GM18873 (cell line): Measurements from ENCODE around the gene TPBGL.

Source experiments
- ATAC-seq: cut with Tn5 transposase; IDR thresholded peaks from one replicate; pipeline ENCODE4 v1.9.1; 2021; ENCODE audit warnings: mild to moderate bottlenecking, moderate library complexity, moderate number of reproducible peaks; ENCODE audit not compliant: unreplicated experiment, low FRiP score

TPBGL gene

DNA sequence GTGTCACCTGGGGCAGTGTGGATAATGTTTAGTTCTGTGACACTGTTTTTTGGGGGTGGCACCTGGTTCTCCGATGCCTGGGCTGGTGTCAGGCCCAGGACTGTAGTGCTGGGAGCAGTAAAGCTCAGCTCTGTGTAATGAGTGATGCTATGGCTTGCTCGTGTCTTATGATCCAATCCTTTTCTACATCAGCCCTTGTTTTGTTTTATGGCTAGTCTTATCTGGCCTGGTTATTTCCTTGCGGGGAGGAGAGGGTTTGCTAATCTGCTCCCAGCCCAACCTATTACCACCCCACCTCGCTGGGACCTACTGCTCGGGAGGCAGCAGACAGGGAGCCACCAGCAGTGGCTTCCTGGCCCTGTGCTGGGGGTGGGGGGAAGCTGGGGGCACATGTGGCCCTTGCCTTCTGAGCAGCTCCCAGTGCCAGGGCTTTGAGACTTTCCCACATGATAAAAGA is 35.0 kb upstream of the TPBGL start:
- ATAC-seq, result no peak

GRCh38 chr11:75208446-75208845 is 32.1 kb upstream of the TPBGL start:
- no peak for ATAC-seq

DNA sequence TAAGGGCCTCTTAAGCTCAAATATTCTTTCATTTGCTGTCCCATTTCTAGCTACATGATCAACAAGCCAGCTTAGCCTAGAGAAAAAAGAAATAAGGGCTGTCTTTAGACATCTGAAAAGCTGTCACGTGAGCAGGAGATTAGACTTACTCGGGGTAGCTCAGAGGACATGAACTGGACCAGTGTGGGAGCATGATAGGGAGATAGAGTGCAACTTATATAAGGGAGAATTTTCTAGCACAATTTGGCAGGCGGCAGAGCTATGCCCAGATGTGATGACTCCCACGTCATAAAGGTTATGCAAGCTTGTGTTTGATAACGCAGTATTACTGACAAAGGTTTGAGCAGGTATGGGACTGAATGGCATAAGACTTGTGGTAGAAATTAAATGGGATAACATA is 28.2 kb upstream of the TPBGL start:
- no peak for ATAC-seq

DNA sequence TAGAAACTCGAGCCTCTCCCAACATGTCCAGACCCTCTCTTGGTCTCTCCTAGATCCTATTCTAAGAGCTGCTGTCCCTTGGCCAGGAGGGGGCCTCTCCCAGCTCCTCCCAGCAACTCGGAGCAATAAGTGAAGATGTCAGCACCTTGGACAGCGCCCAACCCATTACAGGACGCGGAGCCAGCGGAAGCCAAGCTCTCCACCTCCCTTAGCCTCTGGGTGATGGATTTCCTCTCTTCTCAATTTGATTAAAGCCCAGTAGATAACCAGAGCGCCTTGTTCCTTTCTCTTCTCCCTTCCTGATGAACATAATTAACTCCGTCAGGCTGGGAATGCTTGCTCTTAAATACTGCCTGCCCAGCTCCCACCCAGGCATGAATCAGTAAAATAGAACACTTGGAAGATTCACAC is 26.2 kb upstream of the TPBGL start:
- no peak for ATAC-seq

DNA sequence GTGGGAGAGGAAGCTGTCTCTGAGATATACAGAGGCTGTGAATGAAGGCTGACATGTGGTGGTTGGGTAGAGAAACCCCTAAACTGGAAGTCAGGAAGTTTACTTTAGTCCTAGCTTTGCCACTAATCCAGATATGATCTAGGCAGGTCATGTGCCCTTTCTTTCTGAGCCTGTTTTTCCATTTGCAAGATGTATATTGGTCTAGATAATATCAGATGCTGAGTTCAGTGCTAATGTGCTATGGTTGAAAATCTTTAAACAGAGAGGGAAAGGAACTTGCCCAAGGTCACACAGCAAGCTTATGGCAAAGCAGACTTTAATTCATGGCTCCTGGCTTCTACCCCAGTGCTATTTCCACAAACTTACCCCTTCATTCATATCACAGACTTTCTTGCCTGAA is 25.7 kb upstream of the TPBGL start:
- no peak for ATAC-seq

DNA sequence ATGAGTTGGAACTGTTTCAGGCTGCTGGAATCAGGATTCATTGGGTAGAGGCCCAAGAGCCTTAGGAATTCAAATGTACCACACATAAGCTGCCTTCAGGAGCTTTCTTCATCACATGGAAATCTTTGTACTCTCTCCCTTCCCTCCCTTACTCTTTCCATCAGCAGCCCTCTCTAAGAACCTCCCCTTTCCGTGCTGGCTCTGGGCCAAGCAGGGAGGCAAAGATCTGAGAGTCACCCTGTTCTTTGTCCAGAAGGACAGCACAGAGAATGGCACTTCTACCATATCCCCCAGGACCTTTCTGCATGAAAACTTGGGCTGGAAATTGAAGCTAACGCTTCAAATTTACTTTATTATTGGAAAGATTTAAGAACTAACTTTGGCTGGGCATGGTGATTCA is 20.7 kb upstream of the TPBGL start:
- ATAC-seq, result no peak

DNA sequence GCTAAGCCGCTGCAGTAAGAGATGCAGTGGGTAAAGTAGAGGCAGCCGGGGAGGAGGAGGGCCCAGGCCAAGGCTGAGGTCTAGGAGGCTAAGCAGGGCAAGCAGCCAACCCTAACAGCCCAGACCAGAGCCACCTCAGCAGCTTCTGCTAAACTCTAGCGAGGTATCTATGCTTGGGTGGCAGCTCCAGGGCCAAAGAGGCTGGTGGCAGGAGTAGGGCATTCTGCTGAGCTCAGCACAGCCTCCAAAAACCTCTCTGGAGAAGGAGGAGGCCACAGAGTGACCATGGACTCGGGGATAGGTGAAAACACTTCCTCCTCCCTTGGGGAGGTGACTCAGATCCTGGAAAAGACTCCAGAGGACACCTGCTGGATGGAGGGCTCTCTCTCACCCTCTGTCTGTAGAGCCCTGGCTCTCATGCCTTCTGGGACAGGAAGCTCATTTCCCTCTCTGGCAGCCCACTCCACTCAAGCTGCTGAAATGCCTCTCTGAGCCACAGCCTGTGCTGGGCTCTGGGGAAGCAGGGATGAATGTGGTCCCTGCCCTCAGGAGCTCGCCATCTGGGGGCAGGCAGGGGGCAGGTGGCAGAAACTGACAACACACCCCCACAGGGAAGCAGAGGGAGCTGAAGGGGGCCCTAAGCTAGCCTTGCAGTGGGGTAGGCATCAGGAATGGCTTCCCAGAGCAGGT is 16.5 kb upstream of the TPBGL start:
- no peak for ATAC-seq

GRCh38 chr11:75225794-75226193 is 14.8 kb upstream of the TPBGL start:
- ATAC-seq, result no peak

GRCh38 chr11:75229466-75229865 is 11.1 kb upstream of the TPBGL start:
- ATAC-seq, result no peak

- ATAC-seq, result no peak
Observed at GRCh38 chr11:75230621-75231020, 10.0 kb upstream of the TPBGL start.

- ATAC-seq, result no peak
Observed at GRCh38 chr11:75233754-75234172, 6.8 kb upstream of the TPBGL start.

DNA sequence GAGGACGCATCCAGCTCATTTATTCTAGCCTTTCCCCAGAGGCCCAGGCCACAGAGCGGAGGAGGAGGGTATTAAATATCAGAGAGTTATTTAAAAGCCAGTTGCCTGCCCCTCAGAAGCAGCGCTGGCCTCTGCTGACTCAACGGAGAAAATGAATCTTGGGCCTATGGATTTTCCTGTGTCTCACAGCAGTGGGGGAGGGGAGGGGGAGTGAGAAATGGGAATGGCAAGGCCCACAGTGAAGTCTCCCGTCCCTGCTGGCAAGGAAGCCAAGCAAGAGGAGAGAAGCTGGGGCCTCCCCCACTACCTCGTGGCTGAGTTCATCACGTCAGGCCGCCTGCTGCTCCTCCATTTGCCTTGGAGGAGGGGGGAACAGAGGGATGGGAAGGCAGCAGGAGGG is 4.5 kb upstream of the TPBGL start:
- no peak for ATAC-seq

DNA sequence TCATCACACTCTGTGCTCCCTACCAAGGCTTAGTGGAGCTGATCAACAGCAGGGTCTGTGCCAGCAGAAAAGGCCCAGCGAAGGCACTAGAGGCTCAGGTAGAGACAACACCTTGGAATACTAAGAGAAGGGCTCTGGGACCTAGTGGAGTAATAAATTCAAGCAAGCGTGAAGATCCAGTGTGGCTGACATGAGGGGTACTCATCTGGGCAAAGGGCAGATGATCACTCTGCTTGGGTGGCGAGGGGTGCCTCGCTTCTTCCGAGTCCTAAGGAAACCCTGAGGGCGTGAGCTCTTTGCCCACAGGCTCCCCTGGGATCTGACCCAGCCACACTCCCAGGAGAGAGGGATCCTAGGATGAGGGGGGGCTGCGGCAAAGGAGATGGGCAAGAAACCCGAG is 3.5 kb upstream of the TPBGL start:
- no peak for ATAC-seq

DNA sequence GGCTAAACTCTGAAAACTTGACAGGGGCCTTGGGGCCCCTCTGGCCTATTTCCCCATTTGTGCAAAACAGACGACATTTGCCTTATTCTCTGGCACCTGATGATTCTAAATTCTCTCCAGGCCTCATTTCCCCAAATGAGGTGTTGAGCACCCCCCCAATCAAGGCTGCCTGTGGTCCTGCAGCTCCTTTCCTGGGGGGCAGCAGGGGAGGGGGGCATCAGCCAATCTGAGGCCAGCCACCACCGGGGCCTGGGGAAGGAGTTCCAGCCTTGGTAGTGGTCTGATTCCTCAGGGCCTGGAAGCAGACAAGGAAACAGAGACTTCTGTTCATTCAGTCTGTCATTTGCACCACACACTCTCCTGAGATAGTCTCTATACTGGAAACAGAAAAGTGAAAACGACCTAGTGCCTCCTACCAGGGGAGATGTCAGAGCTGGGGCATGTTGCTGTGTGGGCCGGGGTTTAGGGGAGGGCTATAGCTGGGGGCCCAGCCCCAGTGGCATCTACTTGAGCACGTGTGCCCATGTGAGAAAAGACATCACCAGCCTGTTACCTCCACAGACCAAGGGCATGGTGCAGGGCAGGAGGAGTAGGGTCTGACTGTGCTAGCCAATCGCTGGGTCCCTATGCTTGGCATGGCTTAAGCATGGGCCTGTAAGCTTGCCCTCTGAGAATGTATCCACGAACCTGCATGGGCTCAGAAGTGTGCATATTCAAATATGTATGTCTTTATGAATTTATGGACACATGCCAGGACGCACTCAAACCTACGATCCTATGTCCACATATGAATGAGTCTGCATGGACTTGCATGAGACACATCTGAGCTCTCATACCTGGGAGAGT is 1.8 kb upstream of the TPBGL start:
- no peak for ATAC-seq

- ATAC-seq, result no peak
Observed at GRCh38 chr11:75239531-75240290, 863 bp upstream of the TPBGL start.

GRCh38 chr11:75241036-75241905 is 697 bp downstream of the TPBGL start:
- ATAC-seq, result no peak

DNA sequence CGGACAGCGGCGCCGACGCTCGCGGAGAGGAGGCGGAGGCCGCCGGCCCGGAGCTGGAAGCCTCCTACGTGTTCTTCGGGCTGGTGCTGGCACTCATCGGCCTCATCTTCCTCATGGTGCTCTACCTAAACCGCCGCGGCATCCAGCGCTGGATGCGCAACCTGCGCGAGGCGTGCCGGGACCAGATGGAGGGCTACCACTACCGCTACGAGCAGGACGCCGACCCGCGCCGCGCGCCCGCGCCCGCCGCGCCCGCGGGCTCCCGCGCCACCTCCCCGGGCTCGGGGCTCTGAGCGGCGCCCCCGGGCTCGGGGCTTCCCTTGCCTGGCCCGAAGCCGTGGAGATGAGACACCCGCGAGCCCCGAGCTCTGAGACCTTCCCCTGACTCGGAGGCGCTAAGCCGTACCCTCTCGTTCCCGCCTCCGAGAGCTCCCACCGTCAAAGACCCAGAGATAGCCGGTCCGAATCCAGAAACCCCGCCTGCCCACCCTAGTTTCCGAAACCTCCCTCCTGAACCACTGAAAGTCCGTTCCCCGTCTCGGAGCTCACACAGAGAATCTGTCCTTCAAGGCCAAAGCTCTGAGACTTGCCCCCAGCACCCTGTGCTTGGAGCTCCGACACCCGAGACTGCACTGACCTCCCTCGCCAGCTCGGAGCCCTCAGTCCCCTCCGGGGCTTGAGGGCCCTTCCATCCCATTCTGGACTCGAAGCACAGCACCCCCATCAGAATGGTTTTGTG is 1.5 kb downstream of the TPBGL start:
- ATAC-seq, result no peak

DNA sequence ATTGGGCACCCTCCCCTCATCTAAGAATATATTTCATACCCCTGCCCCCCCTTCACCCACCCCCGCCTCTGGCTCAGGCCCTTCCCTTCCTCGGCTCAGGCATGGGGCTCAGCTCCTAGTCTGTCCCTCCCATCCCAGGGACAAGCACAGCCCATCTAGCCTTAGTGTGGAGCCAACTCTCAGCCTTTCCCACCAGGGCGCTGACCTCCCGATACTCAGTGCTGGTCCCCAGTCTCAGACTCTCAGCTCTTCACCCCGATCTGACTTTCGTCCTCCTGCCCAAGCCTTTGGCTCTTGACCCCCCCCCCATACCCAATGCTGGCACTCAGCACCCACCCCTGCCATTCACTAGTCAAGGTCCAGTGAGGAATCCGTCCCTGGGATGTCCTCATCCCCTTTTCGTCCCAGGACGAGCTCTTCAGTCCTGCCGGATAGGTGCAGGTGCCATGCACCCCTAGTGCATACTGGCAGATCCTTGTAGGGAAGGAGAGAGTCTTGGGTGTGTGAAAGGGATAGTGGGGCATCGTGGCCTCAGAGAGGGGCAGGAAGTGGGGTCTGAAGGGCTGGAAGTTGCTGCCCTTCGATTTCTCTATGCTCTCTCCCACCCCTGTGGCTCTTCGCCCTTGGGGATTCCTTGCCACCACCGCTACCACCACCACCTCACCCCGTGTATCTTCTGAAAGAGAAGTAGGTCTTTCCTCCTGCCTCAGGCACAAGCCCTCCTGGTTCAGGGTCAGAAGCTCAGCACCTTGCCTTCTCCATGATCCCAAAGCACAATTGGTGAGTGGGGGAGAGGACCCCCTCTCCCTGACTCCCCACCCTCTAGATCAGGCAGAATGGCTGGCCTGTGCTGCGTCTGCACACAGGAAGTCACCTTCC is 2.4 kb downstream of the TPBGL start:
- ATAC-seq, result no peak
